IPS-18a (cell line): ENCODE data around the gene ODAD3.
"Not testable (repeated sequence)": the region's sequence is repeated elsewhere in the genome, so short reads cannot be mapped to it uniquely, and the experiment has no call there.

ENCODE experiments used
- H3K27ac ChIP-seq: one replicate; pipeline ENCODE4 v1.5.1; 2013; ENCODE audit warnings: low read length
- H3K27me3 ChIP-seq: one replicate; pipeline ENCODE4 v1.6.1; 2013; ENCODE audit warnings: mild to moderate bottlenecking, low read length; ENCODE audit not compliant: control insufficient read depth, insufficient read depth
- H3K36me3 ChIP-seq: one replicate; pipeline ENCODE4 v1.6.1; 2013; ENCODE audit warnings: low read depth, low read length; ENCODE audit not compliant: control insufficient read depth
- H3K4me1 ChIP-seq: one replicate; pipeline ENCODE4 v1.6.1; 2013; ENCODE audit warnings: low read depth, low read length; ENCODE audit not compliant: control insufficient read depth
- H3K4me3 ChIP-seq: one replicate; pipeline ENCODE4 v1.5.1; 2013; ENCODE audit warnings: low read length
- H3K9ac ChIP-seq: one replicate; pipeline ENCODE4 v1.6.1; 2013; ENCODE audit warnings: mild to moderate bottlenecking, low read length, moderate library complexity
- H3K9me3 ChIP-seq: one replicate; pipeline ENCODE4 v1.6.1; 2013; ENCODE audit warnings: low read depth, low read length; ENCODE audit not compliant: control insufficient read depth

The ODAD3 gene

GRCh38 chr19:11414544-11414943 lies 20.4 kb downstream of the ODAD3 start:
- H3K27ac ChIP-seq, result no peak overlapping the region
- no peak overlapping the region for H3K4me3 ChIP-seq
- H3K27me3 ChIP-seq, result peaks cover 9% of the 10 kb centered on the region
- peaks cover 2% of the 10 kb centered on the region for H3K4me1 ChIP-seq
- H3K9ac ChIP-seq, result no peak overlapping the region
- H3K9me3 ChIP-seq, result no peaks in the 10 kb centered on the region
- no peaks in the 10 kb centered on the region for H3K36me3 ChIP-seq

GRCh38 chr19:11410682-11411081 lies 24.2 kb downstream of the ODAD3 start:
- H3K4me1 ChIP-seq, result no peaks in the 10 kb centered on the region
- no peak overlapping the region for H3K4me3 ChIP-seq
- H3K36me3 ChIP-seq, result no peaks in the 10 kb centered on the region
- H3K9ac ChIP-seq, result no peak overlapping the region
- H3K27me3 ChIP-seq, result no peaks in the 10 kb centered on the region
- H3K9me3 ChIP-seq, result no peaks in the 10 kb centered on the region
- H3K27ac ChIP-seq, result no peak overlapping the region

DNA sequence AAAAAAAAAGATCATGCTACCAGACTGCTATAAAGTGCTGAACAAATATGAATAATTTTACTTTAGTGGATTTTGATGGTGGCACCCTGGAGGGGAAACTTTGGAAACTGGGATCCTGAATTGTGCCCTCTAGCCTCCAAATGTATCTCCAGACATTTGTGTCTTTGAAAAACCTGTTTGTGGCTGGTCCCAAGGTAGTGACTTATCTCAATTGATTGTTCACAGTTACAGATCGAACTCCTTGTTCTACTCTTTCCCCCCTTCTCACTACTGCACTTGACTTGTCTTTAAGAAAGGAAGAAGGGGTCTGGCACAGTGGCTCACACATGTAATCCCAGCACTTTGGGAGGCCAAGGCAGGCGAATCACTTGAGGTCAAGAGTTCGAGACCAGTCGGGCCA lies 26.3 kb downstream of the ODAD3 start:
- Histone ChIP-seq H3K27me3 (no peaks in the 10 kb centered on the region), H3K4me3 (no peak overlapping the region), H3K9me3 (no peaks in the 10 kb centered on the region), H3K27ac (no peak overlapping the region), H3K36me3 (peaks cover 3% of the 10 kb centered on the region), H3K4me1 (no peaks in the 10 kb centered on the region), H3K9ac (no peak overlapping the region)

GRCh38 chr19:11406703-11407236 lies 28.2 kb downstream of the ODAD3 start:
- not testable (repeated sequence) for H3K4me1 ChIP-seq, H3K4me3 ChIP-seq, H3K27ac ChIP-seq, H3K27me3 ChIP-seq, H3K36me3 ChIP-seq, H3K9ac ChIP-seq, H3K9me3 ChIP-seq

GRCh38 chr19:11405846-11406643 lies 28.9 kb downstream of the ODAD3 start:
- Histone ChIP-seq H3K27ac (no peak overlapping the region), H3K9ac (no peak overlapping the region), H3K4me3 (peak overlapping the region; percentile 39), H3K36me3 (peaks cover 9% of the 10 kb centered on the region), H3K4me1 (no peaks in the 10 kb centered on the region), H3K27me3 (no peaks in the 10 kb centered on the region), H3K9me3 (no peaks in the 10 kb centered on the region)

- peaks cover 13% of the 10 kb centered on the region for H3K36me3 ChIP-seq
- no peak overlapping the region for H3K4me3 ChIP-seq
- H3K27ac ChIP-seq, result no peak overlapping the region
- no peaks in the 10 kb centered on the region for H3K27me3 ChIP-seq
- H3K9me3 ChIP-seq, result no peaks in the 10 kb centered on the region
- no peak overlapping the region for H3K9ac ChIP-seq
- H3K4me1 ChIP-seq, result no peaks in the 10 kb centered on the region
Measured at GRCh38 chr19:11404588-11405222, 30.2 kb downstream of the ODAD3 start.

- Histone ChIP-seq H3K4me1 (no peaks in the 10 kb centered on the region), H3K9me3 (no peaks in the 10 kb centered on the region), H3K27ac (no peak overlapping the region), H3K9ac (no peak overlapping the region), H3K27me3 (no peaks in the 10 kb centered on the region), H3K4me3 (no peak overlapping the region), H3K36me3 (peaks cover 18% of the 10 kb centered on the region)
Measured at GRCh38 chr19:11401808-11402543, 32.9 kb downstream of the ODAD3 start.

DNA sequence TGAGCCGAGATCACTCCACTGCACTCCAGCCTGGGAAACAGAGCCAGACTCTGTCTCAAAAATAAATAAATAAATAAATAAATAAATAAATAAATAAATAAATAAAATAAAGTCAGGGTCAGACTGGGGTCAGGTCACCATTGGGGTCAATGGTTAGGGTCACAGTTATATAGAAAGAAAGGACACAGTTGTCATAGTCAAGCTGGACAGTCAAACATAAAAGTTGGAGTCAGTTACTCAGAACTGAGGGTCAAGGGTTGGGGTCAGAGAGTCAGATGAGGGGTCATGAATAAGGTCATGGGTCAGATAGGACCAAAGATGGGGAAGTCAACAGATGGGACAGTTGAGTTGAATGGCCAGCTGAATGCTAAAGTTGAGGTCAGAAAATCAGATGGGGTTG lies 34.1 kb downstream of the ODAD3 start:
- Histone ChIP-seq H3K4me1 (no peaks in the 10 kb centered on the region), H3K27ac (no peak overlapping the region), H3K27me3 (no peaks in the 10 kb centered on the region), H3K9ac (no peak overlapping the region), H3K36me3 (peaks cover 18% of the 10 kb centered on the region), H3K4me3 (no peak overlapping the region), H3K9me3 (no peaks in the 10 kb centered on the region)

DNA sequence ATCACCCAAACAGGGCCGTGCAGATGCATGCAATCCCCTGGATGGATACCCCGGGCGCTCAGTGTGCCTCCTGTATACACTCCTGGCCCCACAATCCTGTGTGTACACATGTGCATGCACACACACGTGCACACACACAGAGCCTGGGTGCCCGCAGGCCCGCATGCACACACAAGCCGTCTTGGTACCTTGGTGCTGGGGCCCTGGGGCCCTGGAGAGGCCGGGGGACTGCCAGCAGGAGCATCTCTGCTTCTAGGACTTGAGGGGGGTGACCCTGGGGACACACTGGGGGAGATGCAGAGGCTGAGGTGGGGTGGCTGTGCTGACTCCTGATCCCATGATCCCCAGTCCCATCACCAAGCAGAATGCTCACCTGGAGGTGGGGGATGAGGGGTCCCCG lies 35.3 kb downstream of the ODAD3 start:
- H3K27me3 ChIP-seq, result no peaks in the 10 kb centered on the region
- no peak overlapping the region for H3K4me3 ChIP-seq
- no peaks in the 10 kb centered on the region for H3K4me1 ChIP-seq
- H3K36me3 ChIP-seq, result peaks cover 18% of the 10 kb centered on the region
- H3K9me3 ChIP-seq, result no peaks in the 10 kb centered on the region
- H3K9ac ChIP-seq, result no peak overlapping the region
- H3K27ac ChIP-seq, result no peak overlapping the region

GRCh38 chr19:11397089-11397610 lies 37.8 kb downstream of the ODAD3 start:
- Histone ChIP-seq H3K4me1 (no peaks in the 10 kb centered on the region), H3K9ac (no peak overlapping the region), H3K27ac (no peak overlapping the region), H3K9me3 (no peaks in the 10 kb centered on the region), H3K36me3 (peaks cover 11% of the 10 kb centered on the region), H3K4me3 (no peak overlapping the region), H3K27me3 (no peaks in the 10 kb centered on the region)

DNA sequence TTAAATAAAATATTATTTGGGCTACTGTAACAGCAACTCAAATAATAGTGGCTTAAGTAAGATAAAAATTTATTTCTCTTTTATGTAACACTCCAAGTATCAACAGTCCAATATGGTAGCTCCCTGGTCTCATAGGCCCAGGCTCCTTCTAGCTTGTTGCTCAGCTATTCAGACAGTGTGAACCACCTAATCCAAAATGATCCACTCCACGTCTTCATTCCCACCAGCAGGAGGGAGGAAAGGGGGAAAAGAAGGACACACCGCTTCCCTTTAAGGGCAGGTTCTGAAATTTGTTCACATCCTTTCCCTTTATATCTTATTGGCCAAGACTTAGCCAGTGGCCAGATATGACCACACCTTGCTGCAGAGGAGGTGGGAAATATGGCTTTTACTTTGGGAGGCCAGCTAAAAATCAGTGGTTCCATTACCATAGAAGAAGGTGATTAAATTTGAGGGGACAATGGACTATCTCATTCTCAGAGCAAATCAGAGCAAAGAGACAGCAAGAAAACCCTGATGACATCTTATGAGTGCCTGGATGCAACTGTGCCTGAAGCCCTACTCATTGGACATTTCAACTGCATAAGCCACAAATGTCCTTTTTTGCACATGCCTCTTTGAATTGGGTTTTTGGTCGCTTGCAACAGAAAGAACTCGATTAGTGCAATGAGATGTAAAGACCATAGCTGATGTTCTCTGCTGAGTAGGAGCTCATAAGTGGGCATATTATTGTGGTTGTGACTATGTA lies 43.8 kb downstream of the ODAD3 start:
- H3K36me3 ChIP-seq, result no peaks in the 10 kb centered on the region
- no peak overlapping the region for H3K27ac ChIP-seq
- H3K9me3 ChIP-seq, result no peaks in the 10 kb centered on the region
- H3K27me3 ChIP-seq, result no peaks in the 10 kb centered on the region
- H3K4me3 ChIP-seq, result no peak overlapping the region
- no peaks in the 10 kb centered on the region for H3K4me1 ChIP-seq
- no peak overlapping the region for H3K9ac ChIP-seq
